ENCODE results near the gene FLT3LG. TPM values are rescaled to one million over a fixed set of nuclear protein-coding genes. Genes with fewer than 3 reads are reported as not detected.

FLT3LG gene
- total and polyA plus RNA-seq, 7 donors = 2.1 to 18.6 (median 6.1) TPM

DNA sequence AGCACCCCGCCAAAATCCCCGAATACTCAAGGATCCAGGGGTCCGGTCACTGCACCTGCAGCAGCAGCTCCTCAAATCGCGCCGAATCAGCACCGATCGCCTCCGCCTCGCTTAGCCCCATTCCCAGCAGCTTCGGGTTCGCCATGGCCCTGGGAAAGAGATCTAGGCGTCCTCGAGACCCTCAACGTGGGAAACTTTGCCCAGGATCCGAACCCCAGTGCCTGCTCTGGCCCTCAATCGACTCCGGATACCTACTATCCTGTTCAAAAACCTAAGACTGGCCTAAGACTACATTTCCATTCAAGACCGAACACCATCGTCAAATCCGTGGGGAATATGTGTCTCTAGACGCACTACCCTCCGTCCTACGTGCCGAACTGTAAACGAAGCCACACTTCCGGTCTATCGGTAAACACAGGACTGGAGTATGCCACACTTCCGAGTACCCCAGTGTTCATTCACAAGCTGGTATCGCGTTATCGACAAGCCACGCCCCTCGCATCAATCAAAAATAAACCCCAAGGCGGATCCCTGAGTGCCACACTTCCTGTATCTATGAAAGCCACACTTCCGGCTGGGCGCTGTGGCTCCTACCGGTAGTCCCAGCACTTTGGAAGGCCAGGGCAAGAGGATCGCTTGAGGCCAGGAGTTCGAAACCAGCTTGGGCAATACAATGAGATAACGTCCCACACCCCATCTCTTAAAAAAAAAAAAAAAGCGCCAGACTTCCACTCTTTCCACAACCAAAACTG is 22.4 kb upstream of the FLT3LG start, which contains the start of gene PIH1D1:
PIH1D1 (minus strand) TSS at position 385 of the 752 bp plus-strand sequence; CDS start at position 145, 240 bp downstream.
- peak; percentile 99 for DNase-seq
- 1% methylated on average over 42 of the region's 42 CpGs for WGBS, 2 donors

DNA sequence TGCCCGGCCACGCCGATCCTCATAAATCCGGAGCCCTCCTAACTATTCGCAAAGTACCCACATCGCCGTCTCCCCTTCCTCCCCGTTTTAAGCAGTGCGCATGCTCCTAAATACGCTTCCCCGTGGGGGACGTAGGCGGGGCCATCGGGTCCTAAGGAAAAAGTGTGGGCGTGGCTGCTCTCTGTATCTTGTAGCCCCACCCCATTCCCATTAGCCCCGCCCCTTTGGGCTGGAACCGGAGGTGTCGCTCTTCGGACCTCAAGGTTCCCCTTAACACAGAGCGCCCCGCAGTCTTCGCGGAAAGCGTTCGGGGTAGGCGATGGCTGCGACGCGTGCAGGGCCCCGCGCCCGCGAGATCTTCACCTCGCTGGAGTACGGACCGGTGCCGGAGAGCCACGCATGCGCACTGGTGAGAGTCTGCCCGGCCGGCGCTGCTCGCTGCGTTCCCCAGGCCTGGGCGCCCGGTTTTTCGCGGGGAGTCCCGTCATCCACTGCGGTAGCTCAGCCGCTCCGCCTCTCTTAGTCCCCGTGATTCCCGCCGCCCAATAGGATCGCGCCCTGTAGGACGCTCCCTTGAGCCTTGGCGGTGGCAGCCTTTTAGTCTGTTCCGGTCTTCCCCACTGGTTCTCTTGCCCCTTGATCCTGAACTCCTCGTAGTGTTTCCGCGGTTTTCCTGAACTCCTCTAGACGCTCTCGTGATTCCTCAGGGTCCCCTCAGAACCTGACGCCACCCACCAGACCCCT is 20.8 kb upstream of the FLT3LG start, which contains the start of gene ALDH16A1:
ALDH16A1 (plus strand) TSS at position 213 of the 744 bp plus-strand sequence; CDS start at position 320, 107 bp downstream.
- TF ChIP-seq, protein P1, sequence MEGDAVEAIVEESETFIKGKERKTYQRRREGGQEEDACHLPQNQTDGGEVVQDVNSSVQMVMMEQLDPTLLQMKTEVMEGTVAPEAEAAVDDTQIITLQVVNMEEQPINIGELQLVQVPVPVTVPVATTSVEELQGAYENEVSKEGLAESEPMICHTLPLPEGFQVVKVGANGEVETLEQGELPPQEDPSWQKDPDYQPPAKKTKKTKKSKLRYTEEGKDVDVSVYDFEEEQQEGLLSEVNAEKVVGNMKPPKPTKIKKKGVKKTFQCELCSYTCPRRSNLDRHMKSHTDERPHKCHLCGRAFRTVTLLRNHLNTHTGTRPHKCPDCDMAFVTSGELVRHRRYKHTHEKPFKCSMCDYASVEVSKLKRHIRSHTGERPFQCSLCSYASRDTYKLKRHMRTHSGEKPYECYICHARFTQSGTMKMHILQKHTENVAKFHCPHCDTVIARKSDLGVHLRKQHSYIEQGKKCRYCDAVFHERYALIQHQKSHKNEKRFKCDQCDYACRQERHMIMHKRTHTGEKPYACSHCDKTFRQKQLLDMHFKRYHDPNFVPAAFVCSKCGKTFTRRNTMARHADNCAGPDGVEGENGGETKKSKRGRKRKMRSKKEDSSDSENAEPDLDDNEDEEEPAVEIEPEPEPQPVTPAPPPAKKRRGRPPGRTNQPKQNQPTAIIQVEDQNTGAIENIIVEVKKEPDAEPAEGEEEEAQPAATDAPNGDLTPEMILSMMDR (IDR thresholded peaks at IDR 0.05) = no peak
- TF ChIP-seq POLR2AphosphoS5 (IDR thresholded peaks at IDR 0.05) (peak; percentile 90 to 97 (median 96)), EP300 (IDR thresholded peaks at IDR 0.05) (peak in 1 of 4 donors; percentile 31), POLR2A (IDR thresholded peaks at IDR 0.05) (peak; percentile 69 to 89)
- no peaks in the 10 kb centered on the region for H3K27me3 ChIP-seq
- H3K4me3 ChIP-seq = peak within 1 kb of the TSS; percentile 51 to 66 (median 54)
- H3K9me3 ChIP-seq = no peaks in the 10 kb centered on the region
- 0% methylated on average over 66 of the region's 66 CpGs for WGBS, 2 donors
- peak; percentile 99 for DNase-seq
- peaks cover 0 to 10% (median 6%) of the 10 kb centered on the region in 4 donors for H3K36me3 ChIP-seq
- H3K27ac ChIP-seq = peak within 1 kb of the TSS; percentile 96 to 99 (median 97)
- H3K4me1 ChIP-seq = peaks cover 0 to 37% (median 16%) of the 10 kb centered on the region in 4 donors
- intact Hi-C loops (cut with DNase I) = loop anchor here (5.0 to 10.0 kb wide), 3 partner anchors 368 to 572 kb away; partner anchors contain the start of genes AKT1S1, SNRNP70, TBC1D17 and VRK3

More for the DNA sequence above, 22.4 kb upstream of the FLT3LG start, which contains the start of gene PIH1D1:
- TF ChIP-seq EP300 (IDR thresholded peaks at IDR 0.05) (peak in 1 of 4 donors; percentile 27), POLR2AphosphoS5 (IDR thresholded peaks at IDR 0.05) (peak; percentile 59 to 86 (median 84)), POLR2A (IDR thresholded peaks at IDR 0.05) (no peak)
- TF ChIP-seq, protein P1 (IDR thresholded peaks at IDR 0.05) = no peak
- Histone ChIP-seq H3K4me3 (peak within 1 kb of the TSS; percentile 54 to 71 (median 60)), H3K9me3 (no peaks in the 10 kb centered on the region), H3K36me3 (peaks cover 0 to 12% (median 7%) of the 10 kb centered on the region in 4 donors), H3K4me1 (peaks cover 0 to 46% (median 17%) of the 10 kb centered on the region in 4 donors), H3K27ac (peak within 1 kb of the TSS; percentile 96 to 99 (median 97)), H3K27me3 (no peaks in the 10 kb centered on the region)
- intact Hi-C loops (cut with DNase I) = loop anchor here (5.0 to 10.0 kb wide), 3 partner anchors 367 to 573 kb away; partner anchors contain the start of genes AKT1S1, SNRNP70, TBC1D17 and VRK3

DNA sequence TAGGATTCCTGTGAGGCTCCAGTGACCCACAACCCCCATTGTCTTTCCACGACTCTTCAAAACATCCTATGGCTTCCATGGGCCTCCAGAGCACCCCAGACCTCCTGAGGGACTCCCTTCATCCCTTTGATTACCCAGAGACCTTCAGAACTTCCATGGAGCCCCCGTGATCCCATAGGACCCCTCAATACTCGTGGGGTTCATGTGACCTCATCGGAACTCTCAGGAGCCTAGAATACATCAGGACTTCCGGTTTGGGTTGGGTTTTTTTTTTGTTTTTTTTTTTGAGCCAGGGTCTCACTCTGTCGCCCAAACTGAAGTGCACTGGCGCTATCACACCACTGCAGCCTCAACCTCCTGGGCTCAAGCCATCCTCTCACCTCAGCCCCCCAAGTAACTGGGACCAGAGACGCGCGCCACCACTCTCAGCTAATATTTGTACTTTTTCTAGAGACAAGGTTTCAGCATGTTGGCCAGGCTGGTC is 20.2 kb upstream of the FLT3LG start:
- DNase-seq = no peak
- 39 to 41% methylated on average over 10 of the region's 10 CpGs for WGBS, 2 donors
- Histone ChIP-seq H3K27ac (peak overlapping the region; percentile 96 to 99 (median 97)), H3K36me3 (peaks cover 0 to 8% (median 5%) of the 10 kb centered on the region in 4 donors), H3K27me3 (no peaks in the 10 kb centered on the region), H3K4me3 (peak overlapping the region; percentile 51 to 65 (median 52)), H3K4me1 (peaks cover 0 to 36% (median 15%) of the 10 kb centered on the region in 4 donors), H3K9me3 (no peaks in the 10 kb centered on the region)
- intact Hi-C loops (cut with DNase I) = loop anchor here (5.0 to 10.0 kb wide), 3 partner anchors 369 to 571 kb away; partner anchors contain the start of genes AKT1S1, SNRNP70, TBC1D17 and VRK3
- TF ChIP-seq POLR2AphosphoS5 (IDR thresholded peaks at IDR 0.05) (no peak), POLR2A (IDR thresholded peaks at IDR 0.05) (no peak), EP300 (IDR thresholded peaks at IDR 0.05) (no peak)
- TF ChIP-seq, protein P1 (IDR thresholded peaks at IDR 0.05) = no peak

DNA sequence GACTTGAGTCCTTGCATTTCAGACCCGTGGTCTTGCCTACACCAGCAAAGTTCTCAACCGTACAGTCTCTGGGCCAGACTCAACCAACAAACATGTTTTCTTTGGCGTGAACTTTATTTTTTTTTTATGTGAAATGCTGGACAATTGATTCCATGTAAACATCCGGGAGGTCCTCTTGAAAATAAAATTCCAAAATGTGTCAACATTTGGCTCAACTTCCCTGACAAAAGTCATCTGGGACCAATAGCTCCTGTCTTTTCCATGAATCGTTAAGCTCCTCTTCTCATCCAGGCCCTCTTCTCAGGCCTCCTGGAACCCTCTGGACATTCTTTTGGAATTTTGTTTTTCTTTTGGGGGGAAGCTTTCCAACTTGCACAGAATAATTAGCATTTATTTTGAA is 18.2 kb upstream of the FLT3LG start:
- H3K27ac ChIP-seq = peak overlapping the region; percentile 49 to 72 (median 55)
- 77% methylated on average over 5 of the region's 5 CpGs for WGBS, 2 donors
- H3K9me3 ChIP-seq = no peaks in the 10 kb centered on the region
- peaks cover 0 to 18% (median 4%) of the 10 kb centered on the region in 4 donors for H3K36me3 ChIP-seq
- no peak for DNase-seq
- intact Hi-C loops (cut with DNase I) = loop anchor here (10.0 kb wide), 2 partner anchors 371 to 569 kb away; partner anchors contain the start of genes SNRNP70, VRK3 and ZNF473
- H3K27me3 ChIP-seq = no peaks in the 10 kb centered on the region
- peaks cover 0 to 30% (median 14%) of the 10 kb centered on the region in 4 donors for H3K4me1 ChIP-seq
- H3K4me3 ChIP-seq = no peak overlapping the region
- TF ChIP-seq POLR2A (IDR thresholded peaks at IDR 0.05) (no peak), POLR2AphosphoS5 (IDR thresholded peaks at IDR 0.05) (peak in 1 of 4 donors; percentile 8)

All from sigmoid colon (tissue), 7 donors.